ENCODE results near the gene ZNF627.
"Not testable (repeated sequence)": the region's sequence is repeated elsewhere in the genome, so short reads cannot be mapped to it uniquely, and the experiment has no call there.

Gene ZNF627

DNA sequence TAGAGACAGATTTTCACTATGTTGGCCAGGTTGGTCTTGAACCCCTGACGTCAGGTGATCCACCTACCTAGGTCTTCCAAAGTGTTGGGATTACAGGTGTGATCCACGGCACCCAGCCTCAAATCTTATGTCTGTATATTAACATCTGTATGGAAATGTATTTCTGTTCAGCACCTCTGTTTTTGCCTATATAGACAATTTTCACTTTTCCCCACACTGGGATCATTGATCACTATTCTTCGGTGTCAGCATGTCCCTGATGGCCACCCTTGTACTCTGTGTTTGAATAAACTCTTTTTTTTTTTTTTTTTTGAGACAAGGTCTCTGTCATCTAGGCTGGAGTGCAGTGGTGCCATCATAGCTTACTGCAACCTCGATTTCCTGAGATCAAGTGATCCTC lies 3.2 kb upstream of the ZNF627 start:
- no peak for DNase-seq (ENCODE audit: low read depth)
- TF ChIP-seq, protein P1, sequence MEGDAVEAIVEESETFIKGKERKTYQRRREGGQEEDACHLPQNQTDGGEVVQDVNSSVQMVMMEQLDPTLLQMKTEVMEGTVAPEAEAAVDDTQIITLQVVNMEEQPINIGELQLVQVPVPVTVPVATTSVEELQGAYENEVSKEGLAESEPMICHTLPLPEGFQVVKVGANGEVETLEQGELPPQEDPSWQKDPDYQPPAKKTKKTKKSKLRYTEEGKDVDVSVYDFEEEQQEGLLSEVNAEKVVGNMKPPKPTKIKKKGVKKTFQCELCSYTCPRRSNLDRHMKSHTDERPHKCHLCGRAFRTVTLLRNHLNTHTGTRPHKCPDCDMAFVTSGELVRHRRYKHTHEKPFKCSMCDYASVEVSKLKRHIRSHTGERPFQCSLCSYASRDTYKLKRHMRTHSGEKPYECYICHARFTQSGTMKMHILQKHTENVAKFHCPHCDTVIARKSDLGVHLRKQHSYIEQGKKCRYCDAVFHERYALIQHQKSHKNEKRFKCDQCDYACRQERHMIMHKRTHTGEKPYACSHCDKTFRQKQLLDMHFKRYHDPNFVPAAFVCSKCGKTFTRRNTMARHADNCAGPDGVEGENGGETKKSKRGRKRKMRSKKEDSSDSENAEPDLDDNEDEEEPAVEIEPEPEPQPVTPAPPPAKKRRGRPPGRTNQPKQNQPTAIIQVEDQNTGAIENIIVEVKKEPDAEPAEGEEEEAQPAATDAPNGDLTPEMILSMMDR (IDR thresholded peaks at IDR 0.05; ENCODE audit: control insufficient read depth, extremely low read depth, insufficient read depth), result no peak
- H3K4me3 ChIP-seq (ENCODE audit: low read depth, low read length), result no peak overlapping the region

DNA sequence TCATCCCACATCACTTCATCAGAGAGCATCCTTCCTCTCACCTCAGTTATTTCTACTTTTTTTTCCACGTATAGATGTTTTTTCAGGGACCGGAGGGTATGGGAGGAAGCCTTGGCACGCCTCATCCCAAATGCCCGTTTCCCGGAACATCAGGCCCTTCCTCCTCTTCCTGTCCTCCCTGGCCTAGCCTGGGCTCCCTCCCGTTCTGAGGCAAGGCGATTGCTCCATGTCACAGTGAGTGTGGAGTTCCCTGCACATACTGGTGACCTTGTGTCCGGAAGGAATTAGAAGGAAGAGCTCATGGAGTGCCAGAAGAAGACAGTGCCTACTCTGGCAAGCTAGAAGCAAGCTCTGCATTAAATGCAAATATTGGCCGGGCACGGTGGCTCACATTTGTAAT lies 1.1 kb upstream of the ZNF627 start:
- TF ChIP-seq, protein P1 (IDR thresholded peaks at IDR 0.05; ENCODE audit: control insufficient read depth, extremely low read depth, insufficient read depth), result no peak
- no peak for DNase-seq (ENCODE audit: low read depth)
- no peak overlapping the region for H3K4me3 ChIP-seq (ENCODE audit: low read depth, low read length)

DNA sequence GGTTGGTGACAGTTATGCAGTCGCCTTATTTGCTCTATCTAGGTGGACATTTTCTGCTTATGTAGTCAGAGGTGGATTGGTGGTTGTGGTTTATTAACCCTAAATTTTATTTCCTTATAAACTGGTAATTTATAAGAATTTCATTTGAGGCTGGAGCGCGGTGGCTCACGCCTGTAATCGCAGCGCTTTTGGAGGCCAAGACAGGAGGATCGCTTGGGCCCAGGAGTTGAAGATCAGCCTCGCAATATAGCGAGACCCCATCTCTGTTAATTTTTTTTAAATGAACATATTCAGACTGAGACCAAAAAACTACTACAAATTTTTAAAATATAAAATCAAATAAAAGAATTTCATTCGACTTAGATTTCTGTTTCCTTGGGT lies 810 bp downstream of the ZNF627 start:
- TF ChIP-seq, protein P1 (IDR thresholded peaks at IDR 0.05; ENCODE audit: control insufficient read depth, extremely low read depth, insufficient read depth), result no peak
- no peak for DNase-seq (ENCODE audit: low read depth)
- peak overlapping the region; percentile 73 for H3K4me3 ChIP-seq (ENCODE audit: low read depth, low read length)

DNA sequence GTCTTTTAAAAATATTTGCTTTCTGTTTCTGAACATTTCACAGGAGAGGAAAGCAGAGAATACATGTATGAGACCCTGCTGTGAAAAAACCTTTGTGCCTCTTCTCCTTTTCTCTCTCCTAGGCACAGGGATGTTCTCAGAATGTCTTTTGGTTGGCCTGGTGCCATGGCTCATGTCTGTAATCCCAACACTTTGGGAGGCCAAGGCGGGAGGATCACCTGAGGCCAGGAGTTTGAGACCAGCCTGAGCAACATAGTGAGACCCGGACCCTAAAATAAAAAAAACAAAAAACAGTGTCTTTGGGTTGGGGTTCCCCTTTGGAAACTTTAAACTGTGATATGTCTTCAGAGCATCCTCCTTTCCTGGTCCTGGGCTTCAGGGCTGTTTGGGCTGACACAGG lies 1.5 kb downstream of the ZNF627 start:
- TF ChIP-seq, protein P1 (IDR thresholded peaks at IDR 0.05; ENCODE audit: control insufficient read depth, extremely low read depth, insufficient read depth), result no peak
- peak overlapping the region; percentile 73 for H3K4me3 ChIP-seq (ENCODE audit: low read depth, low read length)
- DNase-seq (ENCODE audit: low read depth), result no peak

DNA sequence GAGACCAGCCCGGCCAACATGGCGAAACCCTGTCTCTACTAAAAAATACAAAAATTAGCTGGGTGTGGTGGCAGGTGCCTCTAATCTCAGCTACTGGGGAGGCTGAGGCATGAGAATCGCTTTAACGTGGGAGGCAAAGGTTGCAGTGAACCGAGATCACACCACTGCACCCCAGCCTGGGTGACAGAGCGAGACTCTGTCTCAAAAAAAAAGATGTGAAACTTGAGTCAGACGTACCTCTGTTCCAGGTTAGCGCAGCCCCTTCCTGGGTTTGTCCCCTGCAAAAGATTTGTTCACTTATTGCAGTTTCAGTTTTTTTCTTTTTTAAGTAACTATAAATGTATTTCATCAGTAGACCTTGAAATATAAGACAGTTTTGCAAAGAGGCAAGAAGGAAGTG lies 2.4 kb downstream of the ZNF627 start:
- not testable (repeated sequence) for DNase-seq (ENCODE audit: low read depth); H3K4me3 ChIP-seq (ENCODE audit: low read depth, low read length)

DNA sequence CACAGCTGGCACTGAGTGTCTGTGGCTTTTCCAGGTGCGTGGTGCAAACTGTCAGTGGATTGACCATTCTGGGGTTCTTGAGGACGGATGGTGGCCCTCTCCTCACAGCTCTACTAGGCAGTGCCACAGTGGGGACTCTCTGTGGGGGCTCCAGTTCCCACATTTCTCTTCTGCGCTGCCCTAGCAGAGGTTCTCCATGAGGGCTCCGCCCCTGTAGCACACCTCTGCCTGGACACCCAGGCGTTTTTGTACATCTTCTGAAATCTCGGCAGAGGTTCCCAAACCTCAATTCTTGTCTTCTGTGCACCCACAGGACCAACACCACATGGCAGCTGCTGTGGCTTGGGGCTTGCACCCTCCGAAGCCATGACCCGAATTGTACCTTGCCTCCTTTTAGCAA lies 9.2 kb downstream of the ZNF627 start:
- TF ChIP-seq, protein P1 (IDR thresholded peaks at IDR 0.05; ENCODE audit: control insufficient read depth, extremely low read depth, insufficient read depth), result no peak
- DNase-seq (ENCODE audit: low read depth), result no peak
- no peak overlapping the region for H3K4me3 ChIP-seq (ENCODE audit: low read depth, low read length)

DNA sequence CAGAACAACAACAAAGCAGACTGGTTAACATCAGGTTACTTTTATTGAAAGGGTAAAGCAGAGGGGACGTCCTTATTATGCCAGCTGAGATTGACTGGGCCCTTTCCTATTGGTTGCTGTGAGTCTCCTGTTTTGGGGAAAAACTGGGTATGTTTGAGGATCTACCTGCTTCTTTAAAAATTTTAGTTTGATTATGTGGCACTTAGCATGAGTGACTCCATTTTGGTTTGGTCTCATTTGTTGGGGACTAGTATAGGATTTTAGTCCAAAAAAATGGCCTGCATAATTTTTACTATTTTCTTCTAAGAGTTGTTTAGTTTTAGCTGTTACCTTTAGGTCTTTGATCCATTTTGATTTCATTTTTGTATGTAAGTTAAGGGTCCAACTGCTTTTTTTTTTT lies 14.4 kb downstream of the ZNF627 start:
- H3K4me3 ChIP-seq (ENCODE audit: low read depth, low read length), result no peak overlapping the region
- TF ChIP-seq, protein P1 (IDR thresholded peaks at IDR 0.05; ENCODE audit: control insufficient read depth, extremely low read depth, insufficient read depth), result no peak
- DNase-seq (ENCODE audit: low read depth), result no peak
